OCI-LY7 (cell line): ENCODE results near the gene TMEM164. TPM values are rescaled to one million over a fixed set of nuclear protein-coding genes. Genes with fewer than 3 reads are reported as not detected.

ENCODE experiments used
- BruUV-seq: library from RNA; stranded (reverse); fragments of 400-500 nt; replicated peaks from 2 replicates; lab custom pipeline; 2021; lab: Mats Ljungman, UMichigan
- CTCF ChIA-PET: fragments of 300-600 bp; sonication (Branson Sonifier 250); formaldehyde crosslinking; loops from one replicate; lab custom pipeline; 2022; ENCODE audit warnings: antibody characterized with exemption; ENCODE audit not compliant: unreplicated experiment; lab: Charles Lee
- POLR2A ChIA-PET: fragments of 300-600 bp; sonication (Branson Sonifier 250); formaldehyde crosslinking; loops from one replicate; lab custom pipeline; 2022; ENCODE audit warnings: antibody characterized with exemption; lab: Charles Lee
- DNase-seq: peaks from one replicate; pipeline ENCODE4 v3.0.0-alpha.2; 2015; ENCODE audit warnings: low spot score
- H2AFZ ChIP-seq: fragments of 200-600 bp; sonication (generic), shearing (Covaris generic); 2 replicates; pipeline ENCODE4 v1.6.1; 2014; ENCODE audit warnings: mild to moderate bottlenecking, antibody characterized with exemption, low read length, moderate library complexity
- H3K27ac ChIP-seq: fragments of 200-600 bp; sonication (generic); 2 replicates; pipeline ENCODE4 v1.5.1; 2014; ENCODE audit warnings: mixed run types, low read depth, mild to moderate bottlenecking, moderate library complexity, low read length, inconsistent platforms; ENCODE audit not compliant: poor library complexity, severe bottlenecking
- H3K36me3 ChIP-seq: fragments of 200-600 bp; sonication (generic); 2 replicates; pipeline ENCODE4 v1.6.1; 2014; ENCODE audit warnings: mild to moderate bottlenecking, antibody characterized with exemption, low read length, moderate library complexity, mixed read lengths; ENCODE audit not compliant: insufficient read depth
- H3K4me1 ChIP-seq: fragments of 200-600 bp; sonication (generic); 2 replicates; pipeline ENCODE4 v1.5.1; 2014; ENCODE audit warnings: mild to moderate bottlenecking, low read length; ENCODE audit not compliant: insufficient read depth, poor library complexity, severe bottlenecking
- H3K4me2 ChIP-seq: fragments of 200-600 bp; sonication (generic); 2 replicates; pipeline ENCODE4 v1.6.1; 2014; ENCODE audit warnings: mild to moderate bottlenecking, low read length
- H3K4me3 ChIP-seq: fragments of 200-600 bp; sonication (generic); 2 replicates; pipeline ENCODE4 v1.5.1; 2014; ENCODE audit warnings: mild to moderate bottlenecking, low read depth, low read length; ENCODE audit not compliant: poor library complexity, severe bottlenecking
- H3K79me2 ChIP-seq: fragments of 200-600 bp; sonication (generic); 2 replicates; pipeline ENCODE4 v1.6.1; 2016; ENCODE audit warnings: low read depth, mild to moderate bottlenecking, low read length, moderate library complexity, mixed read lengths; ENCODE audit not compliant: insufficient read depth
- H3K9me2 ChIP-seq: fragments of 200-600 bp; sonication (generic); 2 replicates; pipeline ENCODE4 v1.6.1; 2016; ENCODE audit warnings: mild to moderate bottlenecking, low read length, mixed read lengths; ENCODE audit not compliant: insufficient read depth
- H3K9me3 ChIP-seq: fragments of 200-600 bp; sonication (generic); 2 replicates; pipeline ENCODE4 v1.6.1; 2014; ENCODE audit warnings: mild to moderate bottlenecking, mixed run types, low read length, mixed read lengths
- H4K20me1 ChIP-seq: fragments of 200-600 bp; sonication (generic); 2 replicates; pipeline ENCODE4 v1.6.1; 2014; ENCODE audit warnings: mild to moderate bottlenecking, antibody characterized with exemption, low read length, moderate library complexity, mixed read lengths; ENCODE audit not compliant: insufficient read depth
- EZH2phosphoT487 ChIP-seq: fragments of 200-600 bp; sonication (generic); IDR thresholded peaks from 2 replicates; pipeline ENCODE4 v1.6.1; 2018; ENCODE audit warnings: low read depth, borderline replicate concordance, mild to moderate bottlenecking, mixed run types, antibody characterized with exemption, low read length, moderate library complexity, mixed read lengths
- intact Hi-C: fragments of 100-400 bp; cut with micrococcal nuclease; formaldehyde crosslinking; loops from one replicate; pipeline ENCODE4 v1.10.0; 2022; ENCODE audit not compliant: unreplicated experiment
- total RNA-seq, 2 experiments: library from RNA; depleted of rRNA in 1 of 2; stranded (reverse); fragments of >200 nt in 1 of 2; shearing (Covaris generic) in 1 of 2; gene quantifications; 2 replicates each; pipeline ENCODE4 v1.2.3, GENCODE V29; 2014 to 2022
- TF ChIP-seq, protein P1 (sequence below): fragments of 200-600 bp; sonication (generic); conservative IDR thresholded peaks from 2 replicates; pipeline ENCODE4 v1.5.1; 2014; ENCODE audit warnings: mild to moderate bottlenecking, antibody characterized with exemption, low read length, moderate library complexity, mixed read lengths

The TMEM164 gene
- total RNA-seq, 2 experiments from 2014 or later, result 7.2 to 11.1 TPM

DNA sequence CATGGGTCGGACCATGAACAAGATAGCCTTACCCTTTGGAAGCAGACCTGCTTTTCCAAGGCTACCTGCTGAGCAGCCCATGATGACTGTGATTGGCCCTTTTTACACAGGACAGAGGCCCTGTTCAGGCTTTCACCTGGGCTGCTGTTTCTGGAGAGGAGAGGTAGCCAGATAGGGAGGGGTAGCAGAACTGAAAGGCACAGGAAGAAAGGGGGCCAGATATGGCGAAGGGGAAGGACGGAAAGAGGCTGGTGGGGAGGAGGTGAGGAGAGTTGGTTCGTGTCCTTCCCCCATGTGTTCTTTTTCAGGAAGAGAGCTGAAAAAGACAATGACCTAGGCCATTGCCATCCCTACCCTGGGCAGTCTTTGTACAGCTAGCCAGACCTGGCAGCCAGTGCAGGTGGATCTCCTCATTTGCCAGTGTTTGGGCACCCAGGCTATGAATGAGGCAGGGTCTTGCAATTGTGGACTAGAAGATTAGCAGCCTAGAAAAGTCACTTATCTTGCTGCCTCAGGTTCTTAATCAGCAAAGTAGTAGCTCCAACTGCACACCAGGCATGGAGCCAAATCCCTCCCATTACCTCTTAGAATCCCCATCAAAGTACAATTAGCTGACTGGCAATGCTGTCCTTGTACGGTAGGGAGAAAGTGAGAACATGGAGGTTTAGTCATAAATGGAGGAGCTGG, 175.4 kb downstream of the TMEM164 start:
- Histone ChIP-seq H3K4me3 (no peak overlapping the region), H3K4me2 (no peak overlapping the region), H3K4me1 (no peaks in the 10 kb centered on the region), H3K27ac (no peak overlapping the region), H4K20me1 (no peaks in the 10 kb centered on the region), H2AFZ (no peak overlapping the region), H3K79me2 (no peaks in the 10 kb centered on the region), H3K9me2 (no peaks in the 10 kb centered on the region), H3K36me3 (no peaks in the 10 kb centered on the region), H3K9me3 (no peaks in the 10 kb centered on the region)
- TF ChIP-seq, protein P1, sequence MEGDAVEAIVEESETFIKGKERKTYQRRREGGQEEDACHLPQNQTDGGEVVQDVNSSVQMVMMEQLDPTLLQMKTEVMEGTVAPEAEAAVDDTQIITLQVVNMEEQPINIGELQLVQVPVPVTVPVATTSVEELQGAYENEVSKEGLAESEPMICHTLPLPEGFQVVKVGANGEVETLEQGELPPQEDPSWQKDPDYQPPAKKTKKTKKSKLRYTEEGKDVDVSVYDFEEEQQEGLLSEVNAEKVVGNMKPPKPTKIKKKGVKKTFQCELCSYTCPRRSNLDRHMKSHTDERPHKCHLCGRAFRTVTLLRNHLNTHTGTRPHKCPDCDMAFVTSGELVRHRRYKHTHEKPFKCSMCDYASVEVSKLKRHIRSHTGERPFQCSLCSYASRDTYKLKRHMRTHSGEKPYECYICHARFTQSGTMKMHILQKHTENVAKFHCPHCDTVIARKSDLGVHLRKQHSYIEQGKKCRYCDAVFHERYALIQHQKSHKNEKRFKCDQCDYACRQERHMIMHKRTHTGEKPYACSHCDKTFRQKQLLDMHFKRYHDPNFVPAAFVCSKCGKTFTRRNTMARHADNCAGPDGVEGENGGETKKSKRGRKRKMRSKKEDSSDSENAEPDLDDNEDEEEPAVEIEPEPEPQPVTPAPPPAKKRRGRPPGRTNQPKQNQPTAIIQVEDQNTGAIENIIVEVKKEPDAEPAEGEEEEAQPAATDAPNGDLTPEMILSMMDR, result no peak
- TF ChIP-seq EZH2phosphoT487, result no peak
- ChIA-PET CTCF (no interaction called here), POLR2A (interaction anchor here (0.5 kb wide), 1 partner anchor 12 kb away, joined by 3 read pairs; no protein-coding TSS in a partner anchor)
- no TSS peak for BruUV-seq
- intact Hi-C loops, result no loop called here
- DNase-seq, result no peak

DNA sequence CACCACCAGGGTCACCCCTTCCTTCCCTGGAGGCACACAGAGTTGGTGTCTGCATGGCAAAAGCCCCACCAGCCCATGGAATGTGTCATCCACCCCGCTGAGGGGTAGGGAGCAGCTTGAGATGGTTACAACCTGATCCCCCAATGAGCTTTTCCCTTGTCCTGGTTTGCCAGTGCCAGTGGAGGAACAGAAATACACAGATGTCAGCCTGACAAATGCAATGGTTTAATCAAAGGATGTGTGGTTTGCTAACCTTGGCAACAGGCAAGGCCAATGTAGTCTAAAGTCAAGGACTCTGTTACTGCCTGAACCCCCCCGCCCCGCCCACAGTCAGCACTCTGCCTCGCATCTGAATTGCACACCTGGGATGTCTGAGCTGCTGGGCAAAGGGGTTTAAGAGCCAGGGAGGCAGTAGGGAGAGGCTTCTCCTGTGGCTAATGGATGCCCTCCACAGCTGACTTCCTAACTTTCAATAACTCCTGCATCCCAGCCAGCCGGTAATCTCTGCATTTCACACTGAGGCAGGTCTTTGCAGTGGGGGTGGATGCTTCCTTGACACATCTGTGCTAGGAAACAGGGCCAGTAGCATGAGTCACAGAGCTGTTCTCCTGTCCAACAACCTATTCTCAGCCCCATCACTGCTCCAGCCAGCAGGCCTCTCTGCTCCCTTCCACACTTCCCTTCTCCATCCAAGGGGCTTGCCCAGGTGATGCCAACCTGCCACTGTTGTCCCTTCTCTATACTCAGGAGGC, 177.4 kb downstream of the TMEM164 start:
- no peaks in the 10 kb centered on the region for H3K4me1 ChIP-seq
- no peaks in the 10 kb centered on the region for H3K36me3 ChIP-seq
- TF ChIP-seq EZH2phosphoT487, result no peak
- TF ChIP-seq, protein P1, result no peak
- no peaks in the 10 kb centered on the region for H3K9me3 ChIP-seq
- H3K9me2 ChIP-seq, result no peaks in the 10 kb centered on the region
- CTCF ChIA-PET, result interaction anchor here (0.5 kb wide), 1 partner anchor 15 kb away, joined by 3 read pairs; no protein-coding TSS in a partner anchor
- H3K27ac ChIP-seq, result no peak overlapping the region
- no peak overlapping the region for H3K4me3 ChIP-seq
- no TSS peak for BruUV-seq
- no peak overlapping the region for H3K4me2 ChIP-seq
- no peak overlapping the region for H2AFZ ChIP-seq
- POLR2A ChIA-PET, result interaction anchor here (1.6 kb wide), 1 partner anchor 232 kb away, joined by 4 read pairs; no protein-coding TSS in a partner anchor
- no peaks in the 10 kb centered on the region for H3K79me2 ChIP-seq
- intact Hi-C loops, result no loop called here
- H4K20me1 ChIP-seq, result no peaks in the 10 kb centered on the region
- no peak for DNase-seq
